H4 (cell line): ENCODE measurements around the gene IFT25. TPM values are rescaled to one million over a fixed set of nuclear protein-coding genes. Genes with fewer than 3 reads are reported as not detected.

Experiments used
- DNase-seq: peaks from one replicate; pipeline ENCODE4 v3.0.0-alpha.2; 2015; ENCODE audit warnings: low spot score
- total RNA-seq: library from RNA; depleted of rRNA; stranded (reverse); fragments of >200 nt; shearing (Covaris generic); gene quantifications from 2 replicates; pipeline ENCODE4 v1.2.3, GENCODE V29; 2014

The IFT25 gene
- total RNA-seq, 1 experiment from 2014 or later = 86.5 TPM

DNA sequence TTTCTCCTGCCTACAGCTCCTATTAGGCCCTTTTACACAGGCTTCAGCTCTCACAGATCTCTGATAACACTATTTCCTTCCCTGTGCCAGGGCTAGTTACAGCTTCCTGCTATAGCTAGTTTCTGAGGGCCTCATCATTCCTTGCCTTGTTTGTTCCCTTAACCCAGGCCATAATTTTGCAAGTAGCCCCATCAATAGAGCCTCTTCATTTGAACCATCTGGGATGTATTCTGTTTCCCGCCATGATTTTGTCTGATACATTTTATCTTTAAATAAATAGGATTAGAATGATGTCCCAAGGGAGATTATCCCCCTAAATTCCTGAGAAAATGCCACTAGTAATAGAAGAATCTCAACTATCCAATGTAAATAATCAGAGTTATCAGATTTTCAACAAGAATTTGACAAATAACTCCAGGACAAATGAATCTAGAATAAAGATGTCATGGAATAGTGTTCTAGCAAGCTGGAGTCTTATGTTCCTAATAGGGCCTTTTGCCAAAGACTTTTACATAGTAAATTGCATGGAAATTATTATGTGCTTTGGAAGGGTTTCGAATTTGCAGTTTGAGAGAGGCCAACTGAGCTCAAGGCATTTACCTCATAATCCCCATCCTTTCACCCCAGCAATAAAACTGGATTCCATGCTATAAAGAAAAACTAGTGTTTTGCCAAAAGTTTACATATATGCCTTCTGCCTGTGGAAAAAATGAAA lies 16.1 kb downstream of the IFT25 start:
- DNase-seq = no peak

DNA sequence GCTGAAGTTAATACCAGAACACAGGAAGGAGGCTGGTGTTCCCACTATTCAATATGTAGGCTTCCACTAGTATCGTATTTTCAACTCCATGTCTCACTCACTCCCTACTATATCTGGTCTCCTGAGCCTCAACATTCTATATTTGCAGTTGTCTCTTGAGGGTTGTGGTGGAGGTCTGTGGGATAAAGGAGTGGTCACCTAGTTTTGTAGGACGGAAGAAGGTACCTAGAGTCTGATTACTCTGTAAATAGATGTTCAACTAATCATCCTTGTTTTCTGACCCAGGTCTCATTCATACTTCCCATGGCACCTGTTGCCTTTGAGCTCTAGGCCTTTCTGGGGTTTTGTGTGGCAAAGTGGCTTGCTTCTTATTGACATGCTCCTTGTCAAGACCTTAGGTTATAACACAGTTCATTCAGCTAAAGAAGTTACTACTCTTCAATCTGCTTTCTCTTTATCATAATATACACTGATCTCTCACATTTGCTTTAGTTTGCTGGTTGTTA lies 18.1 kb downstream of the IFT25 start:
- DNase-seq = no peak

DNA sequence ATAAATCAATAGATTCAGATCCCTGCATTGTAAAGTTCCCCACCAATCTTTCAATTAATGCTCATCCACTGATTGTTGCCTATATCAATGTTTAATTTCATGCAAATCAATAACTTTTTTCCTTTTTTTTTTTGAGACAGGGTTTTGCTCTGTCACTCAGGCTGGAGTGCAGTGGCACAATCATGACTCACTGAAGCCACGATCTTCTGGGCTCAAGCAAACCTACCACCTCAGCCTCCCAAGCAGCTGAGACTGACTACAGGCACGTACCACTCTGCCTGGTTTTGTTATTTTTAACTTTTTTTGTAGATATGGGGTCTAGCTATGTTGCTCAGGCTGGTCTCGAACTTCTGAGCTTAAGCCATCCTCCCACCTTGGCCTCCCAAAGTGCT lies 25.8 kb downstream of the IFT25 start:
- peak; percentile 51 for DNase-seq

DNA sequence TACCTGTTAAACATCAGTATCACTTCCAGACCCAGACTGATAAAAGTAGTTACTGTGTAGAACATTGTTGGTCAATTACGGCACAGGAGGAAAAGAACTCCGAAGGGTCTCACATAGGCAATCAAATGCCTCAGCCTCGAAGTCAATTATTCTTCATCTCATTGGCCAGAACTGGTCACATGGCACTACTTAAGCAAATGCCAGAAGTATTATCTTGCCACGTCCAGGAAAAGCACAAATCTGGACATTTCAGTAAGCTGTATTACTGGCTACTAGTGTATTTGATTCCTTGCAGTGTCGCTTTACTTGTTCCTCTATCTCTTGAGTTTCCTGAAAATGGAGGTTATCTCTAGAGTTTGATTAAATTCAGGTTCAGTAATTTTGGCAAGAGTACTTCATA lies 27.2 kb downstream of the IFT25 start:
- no peak for DNase-seq

DNA sequence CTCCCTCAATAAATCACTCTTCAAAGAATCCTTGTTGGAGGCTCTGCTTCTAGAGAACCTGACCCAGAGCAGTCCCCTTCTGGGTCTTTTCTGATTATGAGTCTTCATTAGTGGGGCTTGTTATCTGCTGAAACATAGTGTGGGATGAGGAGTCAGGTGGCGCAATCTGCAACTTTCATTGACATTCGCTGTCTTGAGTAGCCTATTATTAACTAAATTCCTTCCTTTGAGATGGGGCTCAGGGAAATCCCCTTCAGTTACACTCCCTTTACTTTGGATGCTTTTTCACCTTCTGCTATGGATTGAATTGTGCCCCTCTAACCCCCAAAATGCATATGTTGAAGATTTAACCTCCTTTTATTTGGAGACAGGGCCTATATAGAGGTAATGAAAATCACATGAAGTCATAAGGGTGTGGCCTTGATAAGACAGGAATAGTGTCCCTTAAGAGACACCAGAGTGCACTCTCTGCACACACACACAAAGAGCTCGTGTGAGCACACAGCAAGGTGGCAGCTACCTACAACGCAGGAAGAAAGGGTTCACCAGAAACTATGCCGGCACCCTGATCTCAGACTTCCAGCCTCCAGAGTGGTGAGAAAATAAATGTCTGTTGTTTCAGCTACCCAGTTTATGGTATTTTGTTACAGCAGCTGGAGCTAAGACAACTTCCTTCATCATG lies 32.0 kb downstream of the IFT25 start:
- DNase-seq = no peak

DNA sequence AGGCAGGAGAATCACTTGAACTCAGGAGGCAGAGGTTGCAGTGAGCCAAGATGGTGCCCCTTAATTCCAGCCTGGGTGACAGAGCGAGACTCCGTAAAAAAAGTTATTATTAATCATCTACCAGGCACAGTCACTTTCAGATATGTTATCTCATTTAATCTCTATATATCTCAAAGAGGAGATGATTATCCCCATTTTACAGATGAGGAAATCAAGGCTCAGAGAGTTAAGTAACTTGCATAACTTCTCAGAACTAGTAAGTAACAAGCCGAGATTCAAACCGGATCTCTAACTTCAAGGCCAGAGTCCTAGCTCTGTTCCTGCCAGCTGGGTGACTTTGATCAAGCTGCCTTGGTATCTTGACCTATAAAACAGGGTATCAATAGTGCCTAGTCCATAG lies 34.1 kb downstream of the IFT25 start:
- no peak for DNase-seq

DNA sequence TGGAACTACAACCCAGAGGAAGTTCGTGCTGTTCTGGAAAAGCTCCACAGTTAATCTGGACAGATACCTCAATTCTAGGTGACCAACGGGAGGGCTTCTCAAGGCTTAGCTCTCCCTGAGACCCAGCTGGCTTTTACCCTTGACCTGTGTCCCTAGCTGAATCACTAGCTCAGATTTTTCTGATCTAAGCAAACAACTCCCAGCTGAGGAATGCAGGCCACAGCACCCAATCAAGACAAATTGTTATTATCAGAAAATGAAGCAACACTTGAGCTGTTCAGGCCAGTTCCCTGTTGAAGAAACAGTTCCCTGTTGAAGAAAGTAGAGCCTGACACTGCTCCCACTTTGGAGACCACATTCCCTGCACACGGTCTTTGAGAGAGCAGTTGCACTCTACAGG lies 35.6 kb downstream of the IFT25 start:
- DNase-seq = no peak

DNA sequence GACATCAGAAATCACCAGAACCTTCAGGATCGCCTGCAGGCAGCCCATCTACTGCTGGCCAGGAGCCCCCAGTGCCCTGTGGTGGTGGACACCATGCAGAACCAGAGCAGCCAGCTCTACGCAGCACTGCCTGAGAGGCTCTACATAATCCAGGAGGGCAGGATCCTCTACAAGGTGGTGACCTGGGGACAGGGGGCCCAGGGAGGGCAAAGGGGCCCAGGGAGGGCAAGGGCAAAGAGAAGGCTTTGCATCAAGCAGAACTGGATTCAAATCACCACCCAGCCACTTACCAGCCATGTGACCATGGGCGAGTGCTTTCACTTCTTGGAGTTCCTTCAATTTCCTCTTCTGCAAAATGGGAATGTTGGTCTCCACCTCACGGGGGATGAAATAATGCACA lies 39.4 kb downstream of the IFT25 start:
- DNase-seq = no peak

DNA sequence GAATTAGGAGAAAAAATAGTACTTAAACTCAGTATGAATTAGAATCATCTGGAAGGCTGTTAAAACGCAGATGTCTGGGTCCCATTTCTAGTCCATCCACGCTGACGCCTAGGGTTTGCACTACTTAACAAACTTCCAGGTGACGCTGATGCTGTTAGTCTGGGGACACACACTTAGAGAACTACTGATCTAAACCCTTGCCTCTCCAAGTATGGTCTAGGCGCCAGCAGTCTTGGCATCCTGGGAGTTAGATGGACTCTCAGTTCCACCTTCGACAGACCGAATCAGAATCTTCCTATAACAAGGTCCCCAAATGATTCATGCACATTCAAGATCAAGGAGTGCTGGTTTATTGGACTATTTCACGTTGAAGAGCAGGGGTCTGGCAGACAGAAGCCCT lies 40.0 kb downstream of the IFT25 start:
- DNase-seq = no peak

DNA sequence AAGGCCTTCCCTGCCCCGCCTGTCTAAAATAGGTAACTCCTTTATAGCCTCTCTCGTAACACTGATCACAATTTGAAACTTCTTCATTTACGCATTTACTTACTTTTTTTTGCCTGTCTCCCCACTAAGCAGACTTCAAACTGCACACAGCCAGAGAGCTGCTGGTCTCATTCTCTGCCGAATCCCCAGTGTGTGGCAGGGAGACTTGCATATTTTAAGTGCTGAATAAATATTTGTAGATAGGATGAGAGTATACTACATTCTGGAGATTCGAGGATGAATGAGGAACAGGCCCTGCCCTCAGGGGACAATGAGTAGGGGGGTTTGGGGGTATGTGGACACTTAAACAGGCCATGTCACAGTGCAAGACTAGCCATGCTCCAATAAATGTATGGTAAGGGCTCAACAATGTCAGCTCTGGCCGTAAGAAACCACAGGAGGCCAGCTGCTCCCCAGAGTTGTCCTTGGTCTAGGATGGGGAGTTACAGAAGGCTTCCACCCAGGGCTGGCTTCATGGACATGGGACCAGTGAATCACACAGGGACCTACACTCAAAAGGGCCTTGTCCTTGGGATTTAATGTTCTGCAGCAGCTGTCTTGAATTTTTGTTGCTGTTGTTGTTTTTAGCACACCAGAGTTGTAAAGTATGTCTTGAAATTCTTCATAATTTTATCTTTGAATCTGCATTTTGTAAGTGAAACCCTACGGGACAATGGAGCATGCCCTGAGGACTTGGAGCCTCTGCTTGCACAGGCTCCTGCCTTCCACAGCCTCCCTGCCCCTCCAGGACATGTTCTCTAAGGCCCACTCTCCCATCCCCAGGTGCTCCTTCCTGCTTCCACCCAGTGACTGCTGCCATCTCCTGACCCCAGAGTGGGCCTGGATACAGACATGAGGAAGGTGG lies 43.0 kb downstream of the IFT25 start:
- DNase-seq = no peak

DNA sequence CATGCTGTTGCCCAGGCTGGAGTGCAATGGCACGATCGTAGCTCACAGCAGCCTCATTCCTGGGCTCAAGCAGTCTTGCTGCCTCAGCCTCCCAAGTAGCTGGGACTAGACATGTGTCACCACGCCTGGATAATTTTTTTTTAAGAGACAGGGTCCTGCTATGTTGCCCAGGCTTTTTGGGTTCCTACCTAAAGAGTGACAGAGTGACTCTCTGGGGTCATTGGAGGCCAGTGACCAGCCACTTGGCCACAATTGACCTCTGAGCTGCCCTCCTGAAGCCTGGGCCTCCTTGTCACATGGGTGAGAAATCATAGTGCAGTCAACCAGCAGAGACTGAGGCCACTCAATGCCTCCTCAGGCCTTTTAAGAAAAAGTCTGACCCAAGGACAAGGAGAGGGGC lies 45.8 kb downstream of the IFT25 start:
- no peak for DNase-seq

DNA sequence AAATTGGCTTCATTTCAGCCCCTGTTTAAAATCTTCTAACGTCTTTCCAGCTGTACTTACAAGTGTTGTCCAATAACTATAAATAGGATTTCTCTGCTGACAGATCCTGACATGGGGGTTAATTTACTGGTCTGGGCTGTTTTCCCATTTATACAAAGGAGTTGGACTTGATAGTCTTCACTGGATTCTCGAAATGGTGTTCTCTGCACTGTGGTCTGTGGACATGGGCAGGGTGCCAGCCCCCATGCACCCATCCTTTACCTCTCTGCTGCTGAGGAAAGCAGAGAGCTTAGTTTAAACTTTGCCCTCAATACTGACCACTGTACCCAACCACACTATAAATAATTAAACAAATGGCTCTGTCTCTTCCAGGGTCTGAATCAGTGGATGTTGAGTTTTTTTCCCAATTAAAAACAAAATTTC lies 46.3 kb downstream of the IFT25 start:
- peak; percentile 70 for DNase-seq

DNA sequence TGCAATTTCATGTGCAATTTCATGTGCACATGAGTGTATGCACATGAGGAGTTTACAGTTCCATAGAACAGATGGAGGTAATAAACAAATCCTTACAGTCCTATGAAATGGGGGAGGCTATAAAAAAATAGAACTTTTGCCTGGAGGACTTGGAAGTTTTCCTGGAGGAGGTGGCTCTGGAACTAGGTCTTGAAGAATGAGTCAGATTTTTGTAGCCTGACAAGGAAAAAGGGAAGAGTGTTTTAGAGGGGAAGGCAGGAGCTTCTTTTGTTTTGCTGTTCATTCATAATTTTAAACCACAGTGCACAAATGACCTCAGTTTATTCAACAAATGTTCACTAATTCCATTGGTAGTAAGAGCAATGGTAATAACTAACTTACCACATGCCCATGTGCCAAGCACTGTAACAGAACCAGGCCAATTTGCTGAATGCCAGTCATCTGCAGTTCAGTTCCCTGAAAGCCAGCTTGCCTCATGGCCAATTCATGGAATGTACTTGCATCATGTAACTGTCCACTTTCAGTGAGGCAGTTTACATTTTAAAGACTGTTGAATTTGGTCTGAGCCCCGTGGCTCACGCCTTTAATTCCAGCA lies 48.8 kb downstream of the IFT25 start:
- peak; percentile 94 for DNase-seq

DNA sequence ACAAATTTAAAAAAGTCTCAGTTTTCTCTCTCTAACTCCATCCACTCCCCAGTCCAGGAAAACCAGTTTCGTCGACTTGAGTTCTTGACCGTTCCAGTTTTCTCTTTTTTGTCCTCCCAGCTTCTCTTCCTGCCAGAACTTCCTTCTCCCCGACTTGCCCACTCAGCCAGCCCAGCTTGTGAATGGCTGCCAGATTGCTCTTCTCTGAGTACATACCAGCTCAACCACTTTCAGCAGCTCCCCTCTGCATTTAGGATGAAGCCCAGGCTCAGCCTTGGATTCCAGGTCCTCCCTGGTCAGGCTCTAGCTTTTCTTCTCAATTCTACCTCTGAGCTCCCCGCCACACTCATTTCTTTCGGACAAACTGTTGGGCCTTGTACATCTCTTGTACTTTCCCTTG lies 50.1 kb downstream of the IFT25 start:
- no peak for DNase-seq

DNA sequence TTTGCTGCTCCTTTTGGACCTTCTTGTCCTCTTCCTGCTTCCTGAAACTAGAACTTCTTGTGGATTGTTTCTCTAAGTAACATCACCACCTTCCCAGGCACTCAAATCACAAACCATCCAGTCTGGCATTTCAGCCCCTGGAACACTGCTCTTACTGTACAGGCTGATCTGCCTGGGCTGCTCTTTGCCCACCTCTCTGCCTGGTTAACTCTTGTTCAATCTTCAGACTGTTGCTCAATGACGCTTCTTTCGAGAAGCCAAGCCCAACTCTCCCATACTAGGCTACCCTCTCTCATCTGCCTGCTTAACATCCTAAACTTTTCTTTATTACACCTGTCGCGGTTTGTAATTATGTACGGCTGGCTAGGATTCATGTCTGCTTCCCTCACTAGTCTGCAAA lies 50.9 kb downstream of the IFT25 start:
- DNase-seq = no peak

DNA sequence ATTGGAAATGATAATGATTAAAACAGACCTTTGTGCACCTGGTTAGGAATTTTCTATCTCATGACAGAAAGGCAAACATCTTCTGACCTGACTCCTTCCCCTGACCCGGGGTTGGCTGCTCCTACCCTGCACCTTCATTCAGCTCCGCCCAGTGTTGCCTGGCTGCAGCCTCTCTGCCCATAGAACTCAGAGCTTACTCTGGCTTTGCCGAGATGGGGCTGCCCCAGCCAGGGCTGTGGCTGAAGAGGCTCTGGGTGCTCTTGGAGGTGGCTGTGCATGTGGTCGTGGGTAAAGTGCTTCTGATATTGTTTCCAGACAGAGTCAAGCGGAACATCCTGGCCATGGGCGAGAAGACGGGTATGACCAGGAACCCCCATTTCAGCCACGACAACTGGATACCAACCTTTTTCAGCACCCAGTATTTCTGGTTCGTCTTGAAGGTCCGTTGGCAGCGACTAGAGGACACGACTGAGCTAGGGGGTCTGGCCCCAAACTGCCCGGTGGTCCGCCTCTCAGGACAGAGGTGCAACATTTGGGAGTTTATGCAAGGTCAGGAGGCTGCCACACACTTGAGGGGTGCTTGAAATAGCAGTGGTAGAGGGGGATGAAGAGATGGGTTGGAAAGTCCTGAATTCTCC lies 51.4 kb downstream of the IFT25 start, which contains the start of gene DIO1:
DIO1 (plus strand) TSS at position 189 of the 638 bp plus-strand sequence; CDS start at position 213, 24 bp downstream.
- no peak for DNase-seq

DNA sequence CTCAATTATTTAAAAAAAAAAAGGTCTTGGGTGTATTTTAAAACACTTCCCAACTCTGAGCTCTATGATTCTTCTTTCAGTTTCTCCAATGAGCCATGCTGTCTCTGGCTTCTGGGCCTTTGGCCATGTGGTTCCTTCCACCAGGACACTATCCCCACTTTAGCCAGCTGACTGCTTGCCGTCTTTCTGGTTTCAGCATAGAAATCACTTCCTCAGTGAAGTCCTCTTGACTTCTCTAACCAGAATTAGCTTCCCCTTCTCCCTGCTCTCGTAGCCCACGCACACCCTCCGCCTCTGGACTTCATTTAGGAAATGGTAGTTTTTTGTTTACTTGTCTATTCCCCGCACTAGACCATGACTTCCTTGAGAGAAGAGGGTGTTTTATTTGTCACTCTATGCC lies 52.6 kb downstream of the IFT25 start:
- no peak for DNase-seq

DNA sequence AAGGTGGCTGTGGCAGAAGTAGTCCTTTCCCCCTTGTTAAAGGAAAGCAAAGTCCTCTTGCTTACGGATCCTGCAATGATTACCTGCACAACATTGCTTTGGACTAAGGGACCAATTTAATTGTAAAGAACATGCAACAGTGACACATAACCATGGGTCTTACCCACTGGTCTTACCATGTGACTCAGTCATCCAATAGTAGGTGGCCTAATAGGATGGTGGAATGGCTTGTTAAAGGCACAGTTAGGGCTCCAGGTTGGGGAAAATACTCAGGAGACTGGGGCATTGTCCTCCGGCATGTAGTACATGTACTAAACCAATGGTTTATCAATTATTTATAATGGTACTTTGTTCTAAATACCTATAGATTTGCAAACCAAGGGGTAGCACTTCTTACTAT lies 53.8 kb downstream of the IFT25 start:
- no peak for DNase-seq

DNA sequence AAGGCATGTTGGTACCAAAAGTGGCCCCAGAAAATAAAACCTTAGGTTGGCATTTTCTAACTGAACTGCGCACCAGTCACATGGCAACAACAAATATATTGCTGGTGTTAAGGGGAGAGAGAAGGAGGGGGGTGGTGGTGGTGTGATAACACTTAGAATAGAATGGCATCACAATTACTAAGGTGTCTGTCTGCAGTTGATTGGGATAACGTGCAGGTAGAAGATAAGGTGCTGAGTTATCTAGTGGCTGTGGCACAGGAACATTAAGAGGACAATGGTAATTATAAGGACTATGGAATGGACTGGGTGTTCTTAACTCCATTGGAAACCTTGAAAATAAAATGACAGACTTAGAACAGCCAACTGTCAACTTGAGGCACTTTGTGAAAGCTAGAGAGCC lies 54.5 kb downstream of the IFT25 start:
- no peak for DNase-seq

DNA sequence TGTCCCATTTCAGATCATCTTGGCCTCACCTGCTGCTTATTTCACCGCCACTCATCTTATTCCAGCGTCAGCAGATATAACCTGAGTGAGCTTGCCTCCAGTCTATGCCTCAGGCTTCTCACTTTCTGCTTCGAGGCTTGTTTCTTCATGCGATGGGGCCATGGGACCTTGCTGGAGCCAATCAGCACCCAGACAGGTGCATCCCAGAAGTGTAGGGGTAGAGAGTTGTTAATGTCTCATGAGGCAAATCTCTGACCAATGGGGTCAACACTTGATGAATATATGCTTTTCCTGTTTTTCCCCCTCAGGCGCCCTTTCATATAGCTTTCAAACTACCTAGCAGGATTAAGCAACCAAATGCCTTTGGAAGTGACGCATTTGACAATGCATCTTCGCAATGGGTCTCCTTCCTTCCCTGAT lies 55.0 kb downstream of the IFT25 start:
- no peak for DNase-seq
